Measurements from ENCODE around the gene BTD. TPM values are rescaled to one million over a fixed set of nuclear protein-coding genes. Genes with fewer than 3 reads are reported as not detected.

The BTD gene
- total and polyA plus RNA-seq, 2 experiments from 2014 or later, result 17.8 to 20.0 TPM

GRCh38 chr3:15623535-15624440 is 22.2 kb downstream of the BTD start (continued):
- TF ChIP-seq, protein P1, sequence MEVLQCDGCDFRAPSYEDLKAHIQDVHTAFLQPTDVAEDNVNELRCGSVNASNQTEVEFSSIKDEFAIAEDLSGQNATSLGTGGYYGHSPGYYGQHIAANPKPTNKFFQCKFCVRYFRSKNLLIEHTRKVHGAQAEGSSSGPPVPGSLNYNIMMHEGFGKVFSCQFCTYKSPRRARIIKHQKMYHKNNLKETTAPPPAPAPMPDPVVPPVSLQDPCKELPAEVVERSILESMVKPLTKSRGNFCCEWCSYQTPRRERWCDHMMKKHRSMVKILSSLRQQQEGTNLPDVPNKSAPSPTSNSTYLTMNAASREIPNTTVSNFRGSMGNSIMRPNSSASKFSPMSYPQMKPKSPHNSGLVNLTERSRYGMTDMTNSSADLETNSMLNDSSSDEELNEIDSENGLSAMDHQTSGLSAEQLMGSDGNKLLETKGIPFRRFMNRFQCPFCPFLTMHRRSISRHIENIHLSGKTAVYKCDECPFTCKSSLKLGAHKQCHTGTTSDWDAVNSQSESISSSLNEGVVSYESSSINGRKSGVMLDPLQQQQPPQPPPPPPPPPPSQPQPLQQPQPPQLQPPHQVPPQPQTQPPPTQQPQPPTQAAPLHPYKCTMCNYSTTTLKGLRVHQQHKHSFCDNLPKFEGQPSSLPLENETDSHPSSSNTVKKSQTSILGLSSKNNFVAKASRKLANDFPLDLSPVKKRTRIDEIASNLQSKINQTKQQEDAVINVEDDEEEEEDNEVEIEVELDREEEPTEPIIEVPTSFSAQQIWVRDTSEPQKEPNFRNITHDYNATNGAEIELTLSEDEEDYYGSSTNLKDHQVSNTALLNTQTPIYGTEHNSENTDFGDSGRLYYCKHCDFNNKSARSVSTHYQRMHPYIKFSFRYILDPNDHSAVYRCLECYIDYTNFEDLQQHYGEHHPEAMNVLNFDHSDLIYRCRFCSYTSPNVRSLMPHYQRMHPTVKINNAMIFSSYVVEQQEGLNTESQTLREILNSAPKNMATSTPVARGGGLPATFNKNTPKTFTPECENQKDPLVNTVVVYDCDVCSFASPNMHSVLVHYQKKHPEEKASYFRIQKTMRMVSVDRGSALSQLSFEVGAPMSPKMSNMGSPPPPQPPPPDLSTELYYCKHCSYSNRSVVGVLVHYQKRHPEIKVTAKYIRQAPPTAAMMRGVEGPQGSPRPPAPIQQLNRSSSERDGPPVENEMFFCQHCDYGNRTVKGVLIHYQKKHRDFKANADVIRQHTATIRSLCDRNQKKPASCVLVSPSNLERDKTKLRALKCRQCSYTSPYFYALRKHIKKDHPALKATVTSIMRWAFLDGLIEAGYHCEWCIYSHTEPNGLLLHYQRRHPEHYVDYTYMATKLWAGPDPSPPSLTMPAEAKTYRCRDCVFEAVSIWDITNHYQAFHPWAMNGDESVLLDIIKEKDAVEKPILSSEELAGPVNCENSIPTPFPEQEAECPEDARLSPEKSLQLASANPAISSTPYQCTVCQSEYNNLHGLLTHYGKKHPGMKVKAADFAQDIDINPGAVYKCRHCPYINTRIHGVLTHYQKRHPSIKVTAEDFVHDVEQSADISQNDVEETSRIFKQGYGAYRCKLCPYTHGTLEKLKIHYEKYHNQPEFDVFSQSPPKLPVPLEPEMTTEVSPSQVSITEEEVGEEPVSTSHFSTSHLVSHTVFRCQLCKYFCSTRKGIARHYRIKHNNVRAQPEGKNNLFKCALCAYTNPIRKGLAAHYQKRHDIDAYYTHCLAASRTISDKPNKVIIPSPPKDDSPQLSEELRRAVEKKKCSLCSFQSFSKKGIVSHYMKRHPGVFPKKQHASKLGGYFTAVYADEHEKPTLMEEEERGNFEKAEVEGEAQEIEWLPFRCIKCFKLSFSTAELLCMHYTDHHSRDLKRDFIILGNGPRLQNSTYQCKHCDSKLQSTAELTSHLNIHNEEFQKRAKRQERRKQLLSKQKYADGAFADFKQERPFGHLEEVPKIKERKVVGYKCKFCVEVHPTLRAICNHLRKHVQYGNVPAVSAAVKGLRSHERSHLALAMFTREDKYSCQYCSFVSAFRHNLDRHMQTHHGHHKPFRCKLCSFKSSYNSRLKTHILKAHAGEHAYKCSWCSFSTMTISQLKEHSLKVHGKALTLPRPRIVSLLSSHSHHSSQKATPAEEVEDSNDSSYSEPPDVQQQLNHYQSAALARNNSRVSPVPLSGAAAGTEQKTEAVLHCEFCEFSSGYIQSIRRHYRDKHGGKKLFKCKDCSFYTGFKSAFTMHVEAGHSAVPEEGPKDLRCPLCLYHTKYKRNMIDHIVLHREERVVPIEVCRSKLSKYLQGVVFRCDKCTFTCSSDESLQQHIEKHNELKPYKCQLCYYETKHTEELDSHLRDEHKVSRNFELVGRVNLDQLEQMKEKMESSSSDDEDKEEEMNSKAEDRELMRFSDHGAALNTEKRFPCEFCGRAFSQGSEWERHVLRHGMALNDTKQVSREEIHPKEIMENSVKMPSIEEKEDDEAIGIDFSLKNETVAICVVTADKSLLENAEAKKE (CRISPR knock-in tag; IDR thresholded peaks at IDR 0.05), result no peak

DNA sequence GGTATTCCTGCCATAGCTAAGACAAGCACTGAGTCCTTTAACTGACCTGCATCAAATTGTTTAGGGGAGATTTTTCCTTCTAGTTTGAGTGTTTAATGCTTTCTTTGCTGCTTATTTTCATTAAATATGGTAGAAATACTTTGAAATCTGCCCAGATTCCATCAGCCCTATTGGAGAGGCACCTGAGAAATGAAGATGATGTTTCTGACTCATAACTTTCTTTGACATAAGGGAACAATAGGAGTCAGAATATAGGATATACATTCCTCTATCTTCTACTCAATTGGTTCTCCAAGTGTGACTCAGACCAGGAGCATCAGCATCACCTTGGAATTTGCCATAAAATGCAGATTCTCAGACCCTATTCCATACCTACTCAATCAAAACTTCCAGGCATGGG is 27.4 kb downstream of the BTD start:
- Histone ChIP-seq H3K9me2 (ENCODE audit: insufficient read depth) (no peaks in the 10 kb centered on the region), H2AFZ (no peak overlapping the region), H3K4me2 (no peak overlapping the region), H3F3A (replicated peaks; ENCODE audit: low read depth) (no peaks in the 10 kb centered on the region), H3K79me2 (replicated peaks; ENCODE audit: insufficient read depth) (no peaks in the 10 kb centered on the region; the same call in 1 of the 2 replicates), H4K20me1 (replicated peaks; ENCODE audit: insufficient read depth) (no peaks in the 10 kb centered on the region), H3K4me3 (no peak overlapping the region), H3K4me1 (ENCODE audit: insufficient read depth) (peaks cover 36% of the 10 kb centered on the region), H3K36me3 (ENCODE audit: insufficient read depth) (no peaks in the 10 kb centered on the region), H3K27me3 (ENCODE audit: insufficient read depth) (no peaks in the 10 kb centered on the region), H3K27ac (ENCODE audit: low read depth) (no peak overlapping the region)
- no peak for DNase-seq (ENCODE audit: low spot score)
- Mint-ChIP-seq H3K4me3 (no peak overlapping the region), H3K4me1 (peaks cover 41% of the 10 kb centered on the region), H3K9me3 (no peaks in the 10 kb centered on the region), H3K27me3 (ENCODE audit: insufficient read depth, low read depth, poor library complexity) (peaks cover 5% of the 10 kb centered on the region), H3K36me3 (ENCODE audit: low read depth) (no peaks in the 10 kb centered on the region), H3K27ac (no peak overlapping the region)
- no peak for ATAC-seq
- TF ChIP-seq POLR2AphosphoS5 (IDR thresholded peaks at IDR 0.05; ENCODE audit: low read depth), result no peak
- TF ChIP-seq, protein P2, sequence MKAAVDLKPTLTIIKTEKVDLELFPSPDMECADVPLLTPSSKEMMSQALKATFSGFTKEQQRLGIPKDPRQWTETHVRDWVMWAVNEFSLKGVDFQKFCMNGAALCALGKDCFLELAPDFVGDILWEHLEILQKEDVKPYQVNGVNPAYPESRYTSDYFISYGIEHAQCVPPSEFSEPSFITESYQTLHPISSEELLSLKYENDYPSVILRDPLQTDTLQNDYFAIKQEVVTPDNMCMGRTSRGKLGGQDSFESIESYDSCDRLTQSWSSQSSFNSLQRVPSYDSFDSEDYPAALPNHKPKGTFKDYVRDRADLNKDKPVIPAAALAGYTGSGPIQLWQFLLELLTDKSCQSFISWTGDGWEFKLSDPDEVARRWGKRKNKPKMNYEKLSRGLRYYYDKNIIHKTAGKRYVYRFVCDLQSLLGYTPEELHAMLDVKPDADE (IDR thresholded peaks at IDR 0.05), result no peak
- TF ChIP-seq EZH2phosphoT487 (IDR thresholded peaks at IDR 0.05; ENCODE audit: unreplicated experiment), result no peak
- TF ChIP-seq CREB1 (CRISPR knock-in tag; IDR thresholded peaks at IDR 0.05; ENCODE audit: low read depth), result no peak
- TF ChIP-seq ZNF114 (CRISPR knock-in tag; IDR thresholded peaks at IDR 0.05), result no peak
- TF ChIP-seq, protein P1 (CRISPR knock-in tag; IDR thresholded peaks at IDR 0.05), result no peak
- TF ChIP-seq STAT1 (IDR thresholded peaks at IDR 0.05; ENCODE audit: unreplicated experiment), result no peak
